NCI-H446 (cell line): ENCODE measurements around the gene ATP2B1.
A peak's percentile ranks its signal among the peaks of the same experiment; 100 is the strongest.
"Not testable (repeated sequence)": the region's sequence is repeated elsewhere in the genome, so short reads cannot be mapped to it uniquely, and the experiment has no call there.

Experiments
- DNase-seq, 2 experiments: peaks; one replicate each; lab custom pipeline; 2025; lab: John Stamatoyannopoulos, UW

ATP2B1 gene

GRCh38 chr12:89712706-89713105 lies 4.1 kb upstream of the ATP2B1 start:
- DNase-seq: no peak

GRCh38 chr12:89710873-89711750 lies 2.5 kb upstream of the ATP2B1 start:
- no peak for DNase-seq

- peak in 1 of 2 experiments; percentile 33 for DNase-seq
Observed at GRCh38 chr12:89709995-89710872, 1.6 kb upstream of the ATP2B1 start.

- DNase-seq: peak; percentile 96 to 100
Observed at GRCh38 chr12:89709157-89709994, 738 bp upstream of the ATP2B1 start.

GRCh38 chr12:89707703-89708564 lies 704 bp downstream of the ATP2B1 start:
- peak in 1 of 2 experiments; percentile 37 for DNase-seq

- peak; percentile 14 to 67 for DNase-seq
Observed at GRCh38 chr12:89706986-89707702, 1.5 kb downstream of the ATP2B1 start.

GRCh38 chr12:89706551-89706950 lies 2.1 kb downstream of the ATP2B1 start:
- no peak for DNase-seq

- DNase-seq: no peak
Observed at GRCh38 chr12:89704457-89704856, 4.2 kb downstream of the ATP2B1 start.

GRCh38 chr12:89703768-89704167 lies 4.9 kb downstream of the ATP2B1 start:
- no peak for DNase-seq

- no peak for DNase-seq
Observed at GRCh38 chr12:89702503-89702902, 6.1 kb downstream of the ATP2B1 start.

- DNase-seq: no peak
Observed at GRCh38 chr12:89701606-89702206, 6.9 kb downstream of the ATP2B1 start.

- no peak for DNase-seq
Observed at GRCh38 chr12:89700191-89700810, 8.3 kb downstream of the ATP2B1 start.

GRCh38 chr12:89698607-89699006 lies 10.0 kb downstream of the ATP2B1 start:
- no peak for DNase-seq

- not testable (repeated sequence) for DNase-seq
Observed at GRCh38 chr12:89697728-89698127, 10.9 kb downstream of the ATP2B1 start.

- DNase-seq: no peak
Observed at GRCh38 chr12:89697296-89697695, 11.3 kb downstream of the ATP2B1 start.

GRCh38 chr12:89695830-89696229 lies 12.8 kb downstream of the ATP2B1 start:
- no peak for DNase-seq

- DNase-seq: no peak
Observed at GRCh38 chr12:89695100-89695499, 13.5 kb downstream of the ATP2B1 start.

GRCh38 chr12:89694542-89694941 lies 14.1 kb downstream of the ATP2B1 start:
- DNase-seq: no peak

GRCh38 chr12:89693639-89694202 lies 14.9 kb downstream of the ATP2B1 start:
- no peak for DNase-seq
